ENCODE results near the gene SEMA6B.
"Not testable (repeated sequence)": the region's sequence is repeated elsewhere in the genome, so short reads cannot be mapped to it uniquely, and the experiment has no call there.

Gene SEMA6B

DNA sequence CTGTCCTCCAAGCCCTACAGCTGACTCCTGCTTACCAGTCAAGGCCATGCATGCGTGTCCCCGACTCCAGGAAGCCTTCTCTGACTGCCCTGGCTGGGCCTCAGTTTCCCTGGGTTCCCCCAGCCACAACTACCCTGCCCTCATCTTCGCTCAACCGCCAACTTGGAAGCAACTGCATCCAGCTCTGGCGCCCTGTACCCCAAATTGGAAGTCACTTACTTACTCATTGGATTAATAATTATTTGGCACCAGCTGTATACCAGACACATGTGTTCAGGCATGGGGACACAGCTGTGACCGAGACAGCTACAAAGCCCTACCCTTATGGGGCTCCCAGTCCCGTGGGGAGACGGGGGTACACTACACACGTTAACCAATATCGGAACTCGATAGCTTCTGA lies 10.9 kb upstream of the SEMA6B start:
- DNase-seq, result no peak

- DNase-seq, result no peak
Measured at GRCh38 chr19:4568886-4569285, 9.4 kb upstream of the SEMA6B start.

DNA sequence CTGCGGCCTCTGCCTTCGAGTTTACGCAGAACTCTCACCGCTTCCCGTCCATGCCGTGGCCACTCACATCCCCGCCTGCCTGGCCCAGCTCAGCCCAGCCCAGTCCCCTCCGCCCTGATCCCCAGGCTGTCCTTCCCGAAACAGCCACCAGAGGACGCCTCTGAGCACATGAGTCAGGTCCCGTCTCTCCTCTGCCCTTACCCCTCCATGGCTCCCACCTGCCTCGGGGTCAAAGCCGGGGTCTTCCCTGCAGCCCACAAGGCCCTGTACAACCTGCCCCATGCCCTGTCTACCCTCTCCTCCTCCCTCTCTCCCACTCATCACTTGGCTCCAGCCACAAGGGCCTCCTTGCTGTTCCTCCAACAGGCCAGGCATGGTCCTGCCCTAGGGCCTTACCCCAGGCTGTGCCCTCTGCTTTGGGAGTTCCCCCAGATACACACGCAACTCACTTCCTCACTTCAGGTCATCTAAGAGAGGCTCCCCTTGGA lies 8.1 kb upstream of the SEMA6B start:
- DNase-seq, result no peak

- DNase-seq, result no peak
Measured at GRCh38 chr19:4566402-4567051, 7.0 kb upstream of the SEMA6B start.

DNA sequence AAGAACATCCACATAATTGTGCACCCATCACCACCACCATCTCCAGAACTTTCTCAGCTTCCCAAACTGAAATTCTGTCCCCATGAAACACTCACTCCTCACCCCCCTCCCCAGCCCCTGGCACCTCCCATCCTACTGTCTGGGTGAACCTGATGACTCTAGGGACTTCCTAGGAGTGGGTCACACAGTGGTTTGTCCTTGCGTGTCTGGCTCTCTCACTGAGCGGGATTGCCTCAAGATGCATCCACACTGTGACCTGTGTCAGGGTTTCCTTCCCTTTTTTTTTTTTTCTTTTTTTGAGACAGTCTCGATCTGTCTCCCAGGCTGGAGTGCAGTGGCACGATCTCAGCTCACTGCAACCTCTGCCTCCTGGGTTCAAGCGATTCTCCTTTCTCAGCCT lies 4.1 kb upstream of the SEMA6B start:
- DNase-seq, result not testable (repeated sequence)

GRCh38 chr19:4562085-4562484 lies 2.6 kb upstream of the SEMA6B start:
- DNase-seq, result not testable (repeated sequence)

GRCh38 chr19:4557971-4558941 lies 1.2 kb downstream of the SEMA6B start:
- no peak for DNase-seq

DNA sequence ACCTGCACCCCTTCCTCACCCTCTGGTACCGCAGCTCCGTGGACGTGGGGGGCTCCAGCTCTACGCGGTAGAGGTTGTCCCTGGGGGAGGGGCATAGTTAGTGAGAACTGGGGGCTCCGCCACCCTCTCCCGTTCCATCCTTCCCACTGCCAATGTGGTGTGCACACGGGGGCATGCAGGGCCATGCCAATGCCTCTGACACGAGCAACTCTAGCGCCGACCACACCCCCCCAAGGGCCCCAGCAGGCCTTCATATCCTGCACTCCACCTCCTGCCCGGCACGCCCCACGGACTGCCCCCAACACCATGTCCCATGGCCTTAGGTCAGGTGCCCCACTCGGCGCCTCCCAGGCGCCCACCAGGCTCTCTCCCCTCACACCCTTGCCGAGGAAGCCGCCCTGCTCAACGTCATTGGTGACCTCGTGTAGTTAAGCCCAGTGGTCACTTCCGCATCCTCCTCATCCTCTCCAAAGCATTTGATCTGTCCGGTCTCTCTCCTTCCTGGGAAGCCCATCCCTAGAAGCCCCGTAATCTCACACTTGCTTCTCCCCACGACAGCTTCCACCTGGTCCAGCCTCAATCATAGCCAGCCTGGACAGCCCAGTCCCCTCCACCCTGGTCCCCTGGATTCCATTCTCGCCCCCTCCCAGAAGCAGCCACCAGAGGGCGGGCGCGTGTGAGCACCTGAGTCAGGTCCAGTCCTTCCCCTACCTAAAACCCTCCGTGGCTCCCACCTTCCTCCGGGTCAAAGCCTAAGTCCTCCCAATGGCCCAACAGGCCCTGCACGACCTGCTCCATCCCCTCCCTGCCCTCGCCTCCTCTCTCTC lies 2.1 kb downstream of the SEMA6B start:
- DNase-seq, result no peak

DNA sequence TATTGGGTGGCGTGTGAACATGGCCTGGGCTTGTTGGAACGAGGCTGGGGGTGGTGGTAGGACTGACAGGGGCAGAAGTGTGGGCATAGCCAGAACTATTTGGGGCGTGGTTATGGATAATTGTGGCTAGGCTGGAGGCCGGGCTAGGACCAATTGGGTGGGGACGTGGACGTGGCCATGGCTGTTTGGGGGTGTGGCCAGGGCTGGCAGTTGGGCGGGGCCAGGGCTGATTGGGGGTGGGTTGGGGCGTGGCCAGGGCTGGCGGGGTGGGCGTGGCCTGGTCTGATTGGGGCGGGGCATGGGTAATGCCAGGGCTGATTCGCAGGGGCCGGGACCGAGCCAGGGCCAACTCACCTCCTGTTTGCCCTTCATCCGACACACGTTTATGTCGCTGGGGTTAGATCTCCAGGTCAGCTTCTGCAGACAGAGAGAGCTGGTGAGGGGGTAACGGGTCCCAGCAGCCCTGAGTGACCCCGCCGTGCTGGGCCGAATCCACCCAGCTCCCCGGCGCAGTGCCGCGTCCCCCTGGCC lies 2.8 kb downstream of the SEMA6B start:
- DNase-seq, result no peak

- DNase-seq, result no peak
Measured at GRCh38 chr19:4555657-4556561, 3.6 kb downstream of the SEMA6B start.

DNA sequence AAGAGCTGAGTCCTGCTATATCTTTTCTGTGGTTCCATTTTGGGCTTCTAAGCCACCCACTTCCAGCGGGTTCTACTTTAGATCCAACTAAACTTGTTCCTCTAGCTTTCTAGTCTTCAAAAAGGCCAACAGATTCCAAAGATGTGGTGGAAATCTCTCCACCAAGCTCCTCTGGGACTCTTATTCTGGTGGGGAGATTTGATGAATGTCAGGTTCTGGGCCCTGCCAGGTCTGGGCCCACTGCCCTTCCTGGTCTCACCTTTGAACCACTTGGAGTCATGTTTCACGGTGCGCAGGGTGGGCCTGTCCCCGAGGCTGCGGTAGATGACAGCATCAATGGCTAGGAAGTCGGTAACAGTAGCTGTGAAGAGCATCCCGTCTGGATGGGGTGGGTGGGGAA lies 4.8 kb downstream of the SEMA6B start:
- no peak for DNase-seq

DNA sequence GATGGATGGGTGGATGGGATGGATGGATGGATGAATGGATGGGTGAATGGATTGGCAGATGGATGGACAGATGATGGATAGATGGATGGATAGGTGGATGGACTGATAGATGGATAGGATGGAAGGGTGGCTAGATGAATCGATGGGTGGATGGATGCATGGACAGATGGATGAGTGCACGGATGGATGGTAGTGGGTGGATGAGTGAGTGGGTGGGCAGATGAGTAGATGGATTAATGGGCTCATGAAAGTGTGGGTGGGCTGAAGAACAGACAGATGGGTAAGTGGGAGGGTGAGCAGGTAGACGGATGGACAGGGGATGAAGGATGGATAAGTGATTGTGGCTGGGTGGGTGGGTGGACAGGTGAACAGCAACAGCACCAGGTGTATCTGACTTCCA lies 5.7 kb downstream of the SEMA6B start:
- no peak for DNase-seq

GRCh38 chr19:4553092-4553695 lies 6.3 kb downstream of the SEMA6B start:
- DNase-seq, result no peak

- DNase-seq, result no peak
Measured at GRCh38 chr19:4552525-4552819, 7.0 kb downstream of the SEMA6B start.

DNA sequence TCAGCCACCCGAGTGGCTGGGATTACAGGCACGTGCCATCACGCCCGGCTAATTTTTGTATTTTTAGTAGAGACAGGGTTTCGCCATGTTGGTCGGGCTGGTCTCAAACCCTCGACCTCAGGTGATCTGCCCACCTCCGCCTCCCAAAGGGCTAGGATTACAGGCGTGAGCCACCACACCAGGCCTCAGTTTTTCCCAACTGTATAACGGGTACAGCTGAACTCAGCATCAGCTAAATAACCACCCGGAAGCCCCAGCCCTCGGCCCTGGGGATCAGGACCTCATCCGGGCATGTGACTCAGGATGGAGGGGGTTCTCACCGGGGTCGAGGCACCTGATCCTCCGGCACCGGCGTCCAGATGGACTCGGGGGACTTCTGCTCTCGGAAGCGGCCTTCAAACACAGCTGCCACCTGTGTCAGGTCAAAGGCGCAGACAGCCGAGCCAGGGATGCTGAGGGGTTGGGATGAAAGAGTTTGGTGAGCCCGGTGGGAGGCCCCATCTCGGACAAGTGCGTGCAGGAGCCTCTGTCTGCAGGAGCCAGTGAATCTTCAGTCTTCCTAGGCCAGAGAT lies 8.9 kb downstream of the SEMA6B start:
- DNase-seq, result no peak

DNA sequence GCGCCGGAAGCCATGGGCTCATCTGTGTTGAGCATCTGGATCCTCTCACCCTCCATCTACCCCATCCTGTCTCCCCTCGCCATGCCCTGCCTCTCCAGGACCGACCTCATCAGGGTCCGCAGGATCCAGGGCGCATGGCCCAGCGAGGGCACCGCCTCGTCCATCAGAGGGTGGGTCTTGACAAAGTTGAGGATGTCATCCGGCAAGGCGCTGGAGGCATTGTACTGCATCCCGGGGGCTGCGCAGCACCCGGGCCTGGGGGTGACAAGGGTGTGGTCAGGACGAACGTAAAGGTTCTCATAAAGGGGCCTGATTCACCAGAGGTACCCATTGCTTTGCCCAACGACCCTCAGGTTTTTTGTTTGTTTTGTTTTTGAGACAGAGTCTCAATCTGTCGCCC lies 9.5 kb downstream of the SEMA6B start:
- no peak for DNase-seq

- DNase-seq, result no peak
Measured at GRCh38 chr19:4548238-4548584, 11.3 kb downstream of the SEMA6B start.

DNA sequence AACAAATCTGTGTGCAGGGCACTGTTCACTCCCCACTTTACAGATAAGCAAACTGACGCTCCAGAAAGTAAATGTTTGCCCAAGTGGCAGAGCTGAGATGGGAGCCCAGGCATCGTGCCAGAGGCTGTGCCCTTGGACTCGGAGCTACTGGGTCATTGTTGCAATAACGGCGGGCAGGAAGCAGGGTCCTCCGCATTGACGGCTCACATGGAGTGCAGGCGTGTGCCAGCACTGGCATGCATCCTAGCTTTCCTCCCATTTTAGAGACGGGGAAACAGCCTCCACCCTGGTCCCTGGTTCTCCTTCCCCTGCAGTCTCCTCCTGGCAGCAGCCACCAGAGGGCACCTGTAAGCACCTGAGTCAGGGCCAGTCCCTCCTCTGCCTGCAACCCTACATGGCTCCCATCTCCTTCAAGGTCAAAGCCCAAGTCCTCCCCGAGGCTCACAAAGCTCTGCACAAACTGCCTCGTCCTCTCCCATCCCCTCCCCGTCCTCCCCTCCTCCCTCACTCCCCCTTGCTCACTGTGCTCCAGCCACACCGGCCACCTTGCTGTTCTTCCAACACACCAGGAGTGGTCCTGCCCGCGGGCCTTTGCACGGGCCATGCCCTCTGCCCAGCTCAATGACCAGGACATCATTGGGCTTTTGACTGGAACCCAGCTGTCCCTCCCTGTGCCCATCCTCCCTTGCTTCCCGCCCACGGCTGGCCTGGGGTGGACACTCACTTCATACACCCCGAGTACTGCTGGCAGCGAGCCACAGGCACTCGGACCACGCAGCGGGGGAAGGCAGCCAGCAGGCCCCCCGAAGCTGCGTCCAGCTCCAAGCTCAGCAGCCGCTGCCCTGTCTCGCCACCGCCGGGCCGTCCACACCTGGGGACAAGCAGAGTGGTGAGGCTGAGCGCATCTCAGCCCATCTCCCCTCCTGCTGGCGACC lies 11.9 kb downstream of the SEMA6B start:
- no peak for DNase-seq

DNA sequence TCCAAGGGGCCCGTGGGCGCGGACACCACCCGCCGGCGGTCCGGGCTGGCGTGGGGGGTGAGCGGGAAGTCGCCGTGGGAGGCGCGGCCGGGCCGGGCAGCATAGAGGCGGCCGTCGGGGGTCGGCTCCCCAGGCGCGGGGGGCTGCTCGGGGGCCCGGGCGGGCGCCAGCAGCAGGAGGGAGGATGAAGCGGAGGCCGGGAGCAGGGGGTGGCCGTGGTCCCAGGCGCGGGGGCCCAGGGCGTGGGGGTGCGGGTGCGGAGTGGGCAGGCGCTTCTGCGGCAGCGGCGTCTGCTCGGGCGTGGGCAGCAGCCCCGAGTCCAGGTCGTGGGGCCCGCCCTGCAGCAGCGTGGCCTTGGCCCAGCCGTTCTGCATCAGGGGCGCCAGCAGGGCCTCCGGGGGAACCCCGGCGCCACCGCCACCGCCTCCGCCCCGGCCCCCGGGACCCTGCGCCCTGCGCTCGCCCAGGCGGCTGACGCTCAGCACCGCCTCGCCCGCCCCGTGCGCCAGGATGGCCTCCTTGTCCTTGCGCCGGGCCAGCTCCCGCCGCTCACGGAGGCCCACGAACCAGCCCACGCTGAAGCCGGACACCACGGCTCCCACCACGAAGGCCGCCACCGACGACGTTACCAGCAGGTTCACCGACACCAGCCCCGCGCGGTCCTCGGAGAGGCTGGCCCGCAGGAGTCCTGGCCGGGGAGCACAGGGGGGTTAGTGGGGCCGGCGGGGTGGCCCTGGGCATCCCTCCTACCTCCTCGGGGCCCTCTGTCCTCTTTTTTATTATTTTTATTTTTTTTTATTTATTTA lies 15.4 kb downstream of the SEMA6B start:
- no peak for DNase-seq
